Iris pigment epithelial cell (primary cell): ENCODE measurements around the gene SCN4A.
"Not testable (repeated sequence)": the region's sequence is repeated elsewhere in the genome, so short reads cannot be mapped to it uniquely, and the experiment has no call there.

Experiments
- DNase-seq: peaks from one replicate; pipeline ENCODE4 v3.0.0-alpha.2; 2011; ENCODE audit warnings: low read depth

The SCN4A gene

DNA sequence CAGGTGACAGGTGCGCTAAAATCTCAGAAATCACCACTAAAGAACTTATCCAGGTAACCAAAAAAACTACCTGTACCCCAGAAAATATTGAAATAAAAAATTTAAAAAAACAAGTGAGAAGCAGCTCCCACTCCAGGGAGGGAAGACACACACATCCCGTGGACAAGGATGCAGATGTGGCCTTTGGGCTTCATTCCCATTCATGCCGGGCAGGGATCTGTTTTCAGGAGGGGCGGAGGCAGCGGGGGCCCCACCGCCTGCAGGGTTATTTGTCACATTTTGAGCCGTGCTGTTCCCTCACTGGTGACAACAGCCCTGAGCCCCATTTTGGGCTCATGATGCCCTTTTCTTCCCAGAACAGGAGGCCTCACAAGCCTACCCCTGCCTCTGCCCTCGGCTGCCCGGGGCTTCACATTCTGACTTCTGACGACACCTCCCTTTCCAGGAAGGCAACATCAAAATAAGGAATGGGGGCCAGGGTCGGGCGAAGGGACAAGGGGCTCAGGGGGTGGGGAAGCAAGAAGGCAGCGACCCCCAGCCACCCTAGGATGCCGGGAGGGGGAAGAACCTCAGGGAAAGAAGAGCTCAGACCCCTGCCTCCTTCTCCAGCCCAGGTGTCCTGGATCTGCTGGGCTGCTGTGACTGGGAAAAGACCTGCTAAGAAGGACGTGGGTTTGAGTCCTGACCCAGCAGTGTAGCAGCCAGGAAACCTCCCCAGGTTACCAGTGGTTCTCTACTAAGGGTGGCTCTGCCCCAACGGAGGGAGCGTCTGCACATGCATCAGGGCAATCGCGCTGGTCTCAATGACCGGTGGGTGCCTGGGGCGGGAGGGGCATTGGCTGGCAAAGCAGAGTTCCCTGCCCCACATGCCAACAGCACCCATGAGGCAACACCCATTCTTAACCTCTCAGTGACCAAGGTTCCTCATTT is 38.3 kb downstream of the SCN4A start:
- DNase-seq, result no peak

DNA sequence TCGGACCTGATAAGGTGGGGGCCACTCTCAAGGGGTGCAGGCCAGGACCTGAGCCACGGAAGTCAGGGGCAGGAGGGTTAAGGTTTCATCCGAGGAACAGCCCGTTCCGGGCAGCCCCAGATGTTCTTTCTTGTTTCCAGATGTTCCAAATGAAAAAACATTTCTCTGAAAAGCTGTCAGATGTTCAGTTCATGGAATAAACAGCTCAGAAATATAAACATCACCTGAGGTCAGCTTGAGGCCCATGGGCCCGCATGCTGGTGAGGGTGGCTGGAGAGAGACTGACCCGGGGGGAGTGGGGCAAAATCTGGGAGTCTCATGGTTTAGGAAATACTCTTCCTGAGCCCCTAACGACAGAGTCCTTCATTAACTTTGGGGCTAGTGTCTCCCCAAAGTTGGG is 39.1 kb downstream of the SCN4A start:
- DNase-seq, result no peak

DNA sequence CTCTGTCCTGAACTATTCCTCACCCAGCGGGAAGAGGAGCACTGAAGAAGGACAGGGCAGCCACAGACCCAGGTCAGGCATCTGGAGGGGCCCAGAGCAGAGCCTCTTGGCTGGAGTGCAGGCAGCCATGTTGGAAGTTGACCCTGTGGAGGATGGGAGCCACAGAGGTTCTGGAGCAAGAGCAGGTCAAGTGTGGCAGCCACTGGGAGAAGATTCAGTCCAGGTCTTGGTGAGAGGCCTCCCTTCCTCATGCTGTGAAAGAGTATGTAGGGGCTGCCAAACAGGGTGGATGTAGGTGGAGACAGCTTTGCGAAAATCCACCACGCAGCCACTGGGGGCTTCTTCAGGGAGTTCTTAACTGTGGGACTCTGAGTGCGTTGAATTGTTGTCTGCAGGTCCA is 40.0 kb downstream of the SCN4A start:
- DNase-seq, result no peak

DNA sequence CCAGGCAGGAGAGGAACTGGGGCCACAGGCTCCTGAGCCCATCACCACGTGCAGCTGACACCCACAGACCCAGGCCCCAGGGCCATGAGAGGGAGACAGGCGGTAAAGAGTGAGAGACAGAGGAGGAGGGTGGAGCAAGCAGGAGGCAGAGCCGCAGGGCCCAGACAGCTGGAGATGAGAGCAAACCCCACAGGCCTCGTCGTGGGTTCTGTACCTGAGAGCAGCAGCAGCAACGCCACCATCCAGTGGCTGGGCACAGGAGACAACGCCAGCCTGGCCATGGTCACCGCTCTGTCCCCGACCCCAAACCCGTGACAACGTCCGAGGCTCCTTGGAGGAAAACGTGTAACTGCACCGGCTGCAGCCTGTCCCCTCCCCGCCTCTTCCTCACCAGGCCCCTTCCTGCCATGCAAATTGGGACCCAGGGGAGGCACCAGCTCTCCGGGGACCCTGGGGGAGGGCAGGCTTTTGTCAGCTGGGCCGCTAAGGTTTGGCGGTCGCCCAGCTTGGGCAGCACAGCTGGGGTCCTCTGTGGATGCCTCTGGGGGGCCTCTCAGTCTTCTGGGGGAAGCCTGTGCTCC is 40.6 kb downstream of the SCN4A start, which contains the start of gene CD79B:
TSS of gene CD79B (minus strand) at position 351 of the 581 bp plus-strand sequence. CDS start at position 281, 70 bp downstream.
- DNase-seq, result no peak

DNA sequence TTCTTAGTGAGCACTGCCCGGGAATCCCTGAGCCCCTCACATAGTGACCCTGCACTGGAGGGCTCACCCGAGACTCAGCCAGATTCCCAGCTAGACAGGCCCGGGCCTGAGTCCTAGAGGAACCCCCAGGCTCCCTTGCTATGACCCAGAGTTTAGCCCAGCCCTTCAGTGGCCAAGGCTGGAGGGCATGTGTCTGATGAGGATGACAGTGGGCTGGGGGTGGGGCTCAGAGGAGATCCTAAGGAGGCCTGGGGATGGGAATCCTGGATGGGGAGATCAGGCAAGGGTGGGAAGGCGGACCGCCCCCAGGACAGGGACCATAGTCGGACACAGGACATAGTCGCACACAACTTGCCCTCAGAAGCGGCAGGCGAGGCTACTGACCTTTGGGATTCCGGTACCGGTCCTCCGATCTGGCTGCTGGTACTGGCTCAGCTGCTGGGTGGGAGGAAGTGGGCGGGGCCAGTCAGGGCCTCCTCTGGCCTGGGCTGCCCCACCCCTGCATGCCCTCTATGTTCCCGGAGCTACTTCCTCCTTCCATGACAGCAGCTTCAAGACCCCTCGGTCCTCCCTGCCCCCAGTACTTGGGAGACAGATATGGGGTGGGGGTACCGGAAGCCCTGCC is 41.7 kb downstream of the SCN4A start:
- DNase-seq, result no peak

DNA sequence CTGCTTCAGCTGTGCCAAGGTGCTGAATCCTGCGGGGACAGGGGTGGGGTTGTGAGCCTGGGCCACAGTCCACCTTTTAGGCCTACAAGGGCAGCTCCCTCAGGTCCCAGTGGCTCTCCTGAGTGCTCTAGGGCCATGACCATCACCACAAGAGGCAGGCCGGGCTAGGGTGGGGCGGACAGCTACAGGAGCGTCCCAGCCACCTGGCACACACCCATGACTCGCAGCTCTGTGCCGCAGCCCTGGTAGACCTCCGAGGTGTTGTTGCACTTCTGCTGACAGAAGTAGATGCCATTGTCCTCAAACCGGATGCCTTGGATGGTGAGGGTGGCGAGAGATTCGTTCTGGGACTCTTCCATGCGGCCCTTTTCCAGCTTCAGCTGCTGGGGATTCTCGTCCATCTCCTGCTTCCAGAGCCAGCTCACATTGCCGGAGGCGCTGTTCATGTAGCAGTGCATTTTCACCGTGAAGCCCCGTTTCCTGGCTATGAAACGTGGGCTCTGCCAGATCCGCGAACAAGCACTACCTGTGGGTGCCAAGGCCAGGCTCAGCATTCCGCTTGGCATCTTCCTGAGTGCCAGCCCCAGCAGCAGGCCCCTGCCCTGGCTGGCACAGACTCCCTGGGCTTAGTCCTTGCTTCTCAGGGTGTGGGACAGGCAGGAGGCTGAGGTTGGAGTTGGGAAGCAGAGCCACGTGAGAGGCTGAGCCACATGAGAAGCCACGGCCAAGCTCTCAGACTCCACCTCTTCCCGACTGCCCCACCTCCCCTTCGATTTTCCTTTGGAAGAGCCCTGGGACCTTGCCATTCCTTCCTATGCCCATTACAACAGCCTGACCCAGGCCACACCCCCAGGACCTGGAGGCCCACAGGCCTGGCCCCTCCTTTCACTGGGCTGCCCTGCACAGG is 42.6 kb downstream of the SCN4A start:
- no peak for DNase-seq

DNA sequence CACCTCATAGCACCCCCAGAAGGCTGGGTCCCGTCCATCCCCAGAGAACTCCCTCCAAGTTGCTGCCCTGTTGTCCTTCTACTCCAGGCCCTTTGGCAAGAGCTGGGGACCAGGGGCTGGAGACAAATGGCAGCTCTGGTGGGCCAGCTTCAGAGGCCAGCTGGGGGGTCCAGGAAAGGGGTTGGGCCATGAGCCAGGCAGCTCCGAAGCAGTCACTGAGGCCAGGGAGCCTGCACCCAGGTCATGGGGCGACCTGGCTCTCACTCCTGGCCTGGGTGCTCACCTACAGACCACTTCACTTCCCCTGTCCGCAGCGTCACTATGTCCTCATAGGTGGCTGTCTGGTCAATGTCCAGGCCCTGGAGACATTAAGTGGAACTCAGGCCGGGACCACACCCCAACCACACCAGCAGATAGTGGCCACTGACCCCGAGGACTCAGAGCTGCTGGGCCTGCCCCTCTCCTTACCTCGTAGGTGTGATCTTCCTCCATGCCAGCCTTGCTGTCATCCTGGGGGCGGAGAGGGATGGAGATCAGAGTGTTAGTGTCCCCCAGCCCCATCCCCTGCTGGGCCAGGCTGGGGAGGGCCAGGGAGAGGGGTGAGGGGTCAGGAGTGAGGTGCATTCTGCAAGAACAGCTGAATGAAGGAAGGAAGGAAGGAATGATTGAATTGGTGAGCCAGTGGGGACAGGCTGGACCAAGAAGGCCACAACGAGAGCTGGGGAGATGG is 43.6 kb downstream of the SCN4A start:
- DNase-seq, result no peak

DNA sequence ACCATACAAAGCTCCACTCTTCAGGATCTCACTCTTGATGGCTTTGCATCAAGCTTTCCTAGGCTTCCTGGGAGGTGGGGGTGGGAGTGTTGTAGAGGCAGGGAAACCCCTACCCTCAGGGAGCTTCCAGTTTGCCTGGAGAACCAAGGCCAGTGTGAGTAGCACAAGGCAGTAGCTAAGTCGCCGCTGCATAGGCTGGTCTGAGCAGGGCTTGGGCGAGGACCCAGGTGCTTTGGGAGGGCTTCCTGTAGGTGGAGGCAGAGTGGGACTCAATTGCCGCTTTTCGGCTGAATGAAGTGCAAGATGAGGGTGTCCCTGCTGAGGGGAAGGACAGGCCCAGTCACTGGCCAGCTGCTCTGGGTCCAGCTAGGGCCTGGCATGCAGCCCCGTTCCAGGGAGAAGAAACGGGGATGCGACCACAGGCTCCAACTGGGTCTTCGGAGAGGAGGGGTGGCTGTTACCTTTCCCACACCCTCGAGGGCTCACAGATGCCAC is 44.5 kb downstream of the SCN4A start:
- no peak for DNase-seq

DNA sequence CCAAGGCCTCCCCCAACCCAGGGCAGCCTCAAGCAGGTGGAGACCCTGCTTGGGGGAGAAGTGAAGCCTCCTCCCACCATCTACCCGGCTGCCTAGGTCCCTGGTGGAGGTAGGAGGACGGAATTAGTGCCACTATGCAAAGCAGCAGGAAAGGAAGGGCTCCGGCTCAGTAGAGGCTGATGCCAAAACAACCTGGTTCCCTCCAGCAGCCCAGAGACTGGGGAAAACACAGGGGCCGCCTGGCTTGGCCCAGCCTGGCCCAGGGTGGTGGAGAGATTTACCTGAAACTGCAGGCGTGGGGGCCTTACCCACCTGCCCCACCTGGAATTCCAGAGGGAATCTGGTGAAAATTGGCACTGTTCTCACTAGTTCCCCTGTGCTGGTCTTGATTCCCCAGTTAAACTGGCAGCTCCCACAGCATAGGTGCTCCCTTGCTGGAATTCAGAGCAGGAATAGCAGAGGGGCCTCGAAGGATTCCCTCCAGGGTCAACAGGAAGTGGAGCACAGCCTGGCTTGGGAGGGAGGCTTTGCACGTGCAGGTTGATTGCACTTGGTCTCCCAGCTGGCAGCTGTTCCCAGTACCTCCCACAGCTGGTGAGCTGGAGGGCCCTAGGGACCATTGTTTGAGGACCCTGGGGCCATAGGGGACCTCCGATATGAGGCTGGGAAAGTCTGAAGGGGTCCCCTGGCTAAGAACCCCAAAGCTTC is 45.1 kb downstream of the SCN4A start:
- DNase-seq, result no peak

DNA sequence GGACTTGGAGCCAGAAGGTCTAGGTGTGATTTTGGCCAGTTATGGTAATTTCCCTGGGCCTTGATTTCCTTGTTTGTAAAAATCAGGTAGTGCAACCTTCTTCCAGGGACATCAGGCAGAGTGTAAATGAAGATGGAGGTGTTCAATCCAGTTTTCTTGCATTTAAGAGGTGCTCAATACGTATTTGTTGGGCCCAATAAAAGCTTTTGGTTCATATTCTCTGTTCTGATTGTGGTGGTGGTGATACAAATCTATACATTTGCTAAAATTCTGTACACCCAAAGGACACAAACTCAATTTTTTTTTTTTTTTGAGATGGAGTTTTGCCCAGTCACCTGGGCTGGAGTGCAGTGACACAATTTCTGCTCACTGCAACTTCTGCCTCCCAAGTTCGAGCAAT is 46.6 kb downstream of the SCN4A start:
- DNase-seq, result no peak

DNA sequence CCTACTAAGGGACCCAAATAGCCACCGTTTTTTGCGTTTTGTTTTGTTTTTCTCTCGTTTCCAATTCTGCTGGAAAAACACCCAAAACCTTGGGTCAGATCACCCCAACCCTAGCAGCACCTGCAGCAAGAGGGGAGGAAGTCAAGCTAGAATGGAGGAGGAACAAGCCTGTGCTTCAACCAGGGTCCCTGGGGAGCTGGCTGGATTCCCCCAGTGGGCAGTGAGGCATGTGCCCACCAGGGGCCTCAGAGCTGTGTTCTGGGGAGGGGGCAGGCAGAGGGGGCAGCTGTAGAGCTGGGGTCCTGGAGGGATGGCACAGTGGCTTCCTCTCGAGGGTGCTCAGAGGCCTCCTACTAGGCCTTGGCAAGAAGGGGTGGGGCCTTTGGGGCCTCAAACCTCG is 47.1 kb downstream of the SCN4A start:
- no peak for DNase-seq

DNA sequence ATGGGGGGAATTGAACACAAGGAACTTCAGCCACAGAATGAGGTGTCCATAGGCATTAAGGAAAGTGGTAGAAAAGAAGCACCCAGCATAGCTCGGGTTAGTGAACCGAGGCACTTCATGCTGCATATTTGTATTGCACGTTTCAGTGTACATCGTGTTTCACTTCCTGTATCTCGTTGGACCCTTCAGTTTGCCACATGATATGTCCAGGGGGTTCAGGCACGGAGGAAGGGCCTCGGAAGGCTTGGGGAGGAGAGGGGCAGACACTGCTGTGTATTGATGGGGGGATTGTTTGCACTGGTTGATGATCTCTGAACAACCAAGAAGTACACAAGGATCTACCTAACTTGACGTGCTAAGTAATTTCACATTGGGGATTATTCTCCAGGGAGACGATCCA is 50.3 kb downstream of the SCN4A start:
- DNase-seq, result not testable (repeated sequence)

DNA sequence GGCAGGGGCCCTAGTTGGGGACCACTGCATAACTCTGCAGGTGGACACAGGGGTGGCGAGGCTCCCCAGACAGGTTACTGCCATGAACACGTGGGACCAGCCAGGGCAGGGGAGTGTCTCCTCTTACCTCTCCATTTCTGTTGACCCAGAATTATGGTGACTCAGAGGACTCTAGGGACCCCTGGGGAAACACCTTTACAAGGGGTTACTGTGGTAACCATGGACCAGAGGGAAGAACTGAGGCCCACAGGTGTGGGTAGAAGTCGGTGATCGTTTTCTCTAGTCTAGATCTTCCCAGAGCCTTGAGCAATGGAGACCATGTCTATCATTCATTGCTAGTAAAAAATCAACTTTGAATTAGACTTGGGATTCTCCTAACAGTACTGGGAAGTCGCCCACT is 51.9 kb downstream of the SCN4A start:
- DNase-seq, result not testable (repeated sequence)

DNA sequence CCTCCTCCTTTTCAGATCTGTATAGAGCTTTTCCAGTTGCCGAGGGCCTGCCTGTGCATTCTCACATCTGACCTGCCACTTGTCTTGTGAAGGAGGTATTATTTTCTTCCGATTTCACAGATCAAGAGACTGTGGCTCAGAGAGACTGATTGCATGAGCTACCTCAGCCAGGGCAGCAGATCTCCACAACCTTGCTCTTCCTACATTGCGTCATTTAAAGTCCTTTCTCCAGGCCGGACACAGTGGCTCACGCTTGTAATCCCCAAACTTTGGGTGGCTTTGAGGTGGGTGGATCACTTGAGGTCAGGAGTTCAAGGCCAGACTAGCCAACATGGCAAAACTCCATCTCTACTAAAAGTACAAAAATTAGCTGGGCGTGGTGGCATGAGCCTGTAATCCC is 52.7 kb downstream of the SCN4A start:
- not testable (repeated sequence) for DNase-seq

DNA sequence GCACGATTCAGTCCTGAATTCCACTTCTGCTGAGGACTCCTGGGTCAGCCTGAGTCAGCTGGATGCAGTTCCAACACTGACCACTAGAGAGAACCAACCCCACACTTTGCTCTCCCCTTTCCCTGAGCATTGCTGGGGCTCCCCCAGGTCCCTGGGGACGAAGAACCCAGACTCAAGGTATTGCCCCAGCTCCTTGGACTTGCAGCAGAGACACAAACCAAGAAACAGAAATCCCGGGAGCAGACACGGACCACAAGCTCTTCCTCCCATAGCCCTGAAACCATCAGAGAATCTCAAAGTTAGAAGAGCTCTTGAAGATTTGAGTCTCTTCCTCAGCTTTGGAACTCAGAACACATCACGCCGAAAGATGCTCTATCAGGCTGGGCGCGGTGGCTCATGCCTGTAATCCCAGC is 53.4 kb downstream of the SCN4A start:
- DNase-seq, result peak; percentile 53

DNA sequence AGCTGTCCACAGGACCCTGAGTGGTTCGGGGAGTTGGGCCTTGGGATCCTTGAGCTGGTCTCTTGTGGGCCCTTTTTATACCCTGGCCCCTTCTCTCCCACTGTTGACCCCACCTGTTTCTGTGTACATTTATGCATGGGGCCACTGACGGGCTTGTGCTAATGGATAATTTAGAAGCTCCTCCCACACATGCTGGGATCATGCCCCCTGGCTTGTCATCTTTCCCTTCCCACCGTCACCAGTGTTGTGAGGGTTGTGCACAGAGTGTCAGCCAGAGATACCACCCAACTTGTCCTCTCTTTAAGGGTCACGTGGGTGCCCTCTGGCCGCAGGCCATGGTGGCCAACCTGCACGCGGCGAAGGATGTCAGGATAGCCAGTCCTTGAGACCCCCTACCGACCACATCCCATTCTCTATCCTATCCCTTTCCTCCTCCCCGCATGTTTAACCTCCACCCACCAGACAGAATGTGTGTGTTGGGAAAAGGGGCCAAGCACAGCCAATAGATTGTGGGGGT is 53.9 kb downstream of the SCN4A start, which contains the start of gene GH1:
TSS of gene GH1 (minus strand) at position 51 of the 517 bp plus-strand sequence. CDS start 63 bp downstream, outside the sequence.
- DNase-seq, result not testable (repeated sequence)

DNA sequence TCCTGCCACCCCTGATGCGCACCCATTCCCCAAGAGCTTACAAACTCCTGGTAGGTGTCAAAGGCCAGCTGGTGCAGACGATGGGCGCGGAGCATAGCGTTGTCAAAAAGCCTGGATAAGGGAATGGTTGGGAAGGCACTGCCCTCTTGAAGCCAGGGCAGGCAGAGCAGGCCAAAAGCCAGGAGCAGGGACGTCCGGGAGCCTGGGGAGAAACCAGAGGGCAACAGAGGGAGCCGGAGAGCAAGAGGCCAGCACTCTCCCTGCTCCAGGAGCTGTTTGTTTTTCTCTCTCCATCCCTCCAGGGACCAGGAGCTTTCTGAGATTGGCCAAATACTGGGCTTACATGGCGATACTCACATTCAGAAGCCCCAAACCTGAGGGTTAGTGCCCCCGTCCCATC is 54.4 kb downstream of the SCN4A start:
- no peak for DNase-seq

DNA sequence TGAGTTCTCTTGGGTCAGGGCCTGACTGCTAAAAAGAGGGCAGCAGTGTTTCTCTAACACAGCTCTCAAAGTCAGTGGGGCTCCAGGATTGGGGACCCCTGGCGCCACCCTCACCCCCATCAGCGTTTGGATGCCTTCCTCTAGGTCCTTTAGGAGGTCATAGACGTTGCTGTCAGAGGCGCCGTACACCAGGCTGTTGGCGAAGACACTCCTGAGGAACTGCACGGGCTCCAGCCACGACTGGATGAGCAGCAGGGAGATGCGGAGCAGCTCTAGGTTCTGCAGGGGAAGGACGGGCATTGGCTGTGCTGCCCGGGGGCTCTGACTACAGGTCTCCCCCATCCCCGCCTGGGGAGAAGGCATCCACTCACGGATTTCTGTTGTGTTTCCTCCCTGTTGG is 55.1 kb downstream of the SCN4A start:
- no peak for DNase-seq

DNA sequence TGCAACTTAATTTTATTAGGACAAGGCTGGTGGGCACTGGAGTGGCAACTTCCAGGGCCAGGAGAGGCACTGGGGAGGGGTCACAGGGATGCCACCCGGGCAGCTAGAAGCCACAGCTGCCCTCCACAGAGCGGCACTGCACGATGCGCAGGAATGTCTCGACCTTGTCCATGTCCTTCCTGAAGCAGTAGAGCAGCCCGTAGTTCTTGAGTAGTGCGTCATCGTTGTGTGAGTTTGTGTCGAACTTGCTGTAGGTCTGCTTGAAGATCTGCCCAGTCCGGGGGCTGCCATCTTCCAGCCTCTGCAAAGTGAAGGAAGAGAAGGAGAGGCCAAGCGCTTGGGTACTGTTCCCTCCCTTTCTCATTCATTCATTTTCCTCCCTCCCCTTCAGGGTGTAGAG is 55.5 kb downstream of the SCN4A start:
- DNase-seq, result not testable (repeated sequence)

DNA sequence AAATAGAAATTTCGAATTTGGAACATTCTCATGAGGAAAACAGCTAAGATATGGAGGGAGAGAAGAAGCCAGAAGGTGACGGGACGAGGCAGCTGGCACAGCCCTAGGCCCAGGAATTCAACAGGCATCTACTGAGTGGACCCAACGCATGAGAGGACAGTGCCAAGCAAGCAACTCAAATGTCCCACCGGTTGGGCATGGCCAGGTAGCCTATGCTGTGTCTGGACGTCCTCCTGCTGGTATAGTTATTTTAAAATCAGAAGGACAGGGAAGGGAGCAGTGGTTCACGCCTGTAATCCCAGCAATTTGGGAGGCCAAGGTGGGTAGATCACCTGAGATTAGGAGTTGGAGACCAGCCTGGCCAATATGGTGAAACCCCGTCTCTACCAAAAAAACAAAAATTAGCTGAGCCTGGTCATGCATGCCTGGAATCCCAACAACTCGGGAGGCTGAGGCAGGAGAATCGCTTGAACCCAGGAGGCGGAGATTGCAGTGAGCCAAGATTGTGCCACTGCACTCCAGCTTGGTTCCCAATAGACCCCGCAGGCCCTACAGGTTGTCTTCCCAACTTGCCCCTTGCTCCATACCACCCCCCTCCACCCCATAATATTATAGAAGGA is 56.0 kb downstream of the SCN4A start:
- DNase-seq, result no peak
